K562 (cell line): ENCODE measurements around the gene CENPP. TPM values are rescaled to one million over a fixed set of nuclear protein-coding genes. Genes with fewer than 3 reads are reported as not detected.

Experiments used
- ATAC-seq: fragments of 200-7000 bp; cut with Tn5 transposase; 3 replicates; pipeline ENCODE4 v1.9.1; 2020; ENCODE audit warnings: moderate library complexity
- BruUV-seq: library from RNA; stranded (reverse); fragments of 400-500 nt; replicated peaks from 2 replicates; lab custom pipeline; 2021; lab: Mats Ljungman, UMichigan
- CTCF ChIA-PET: fragments of 300-600 bp; formaldehyde crosslinking; extraction: SDS; loops from one replicate; lab custom pipeline; 2021; ENCODE audit warnings: low intra/inter-chr PET ratio; lab: Yijun Ruan, JAX
- POLR2A ChIA-PET: fragments of 300-600, 350-650 bp; sonication (Branson Sonifier 250); formaldehyde crosslinking; extraction: SDS; loops from one replicate; lab custom pipeline; 2021; ENCODE audit warnings: antibody characterized with exemption, inconsistent platforms; lab: Yijun Ruan, JAX
- DNase-seq, 4 experiments: peaks; one replicate each; pipeline versions ENCODE4 v3.0.0 to v3.0.0-alpha.2; 2011 to 2018; ENCODE audit warnings: low spot score in 3 of 4, mixed read lengths in 3 of 4; ENCODE audit errors: extremely low read depth in 1 of 4
- FAIRE-seq: peaks from 2 replicates; lab custom pipeline; 2011; peaks lifted over from hg19 to GRCh38; lab: Jason Lieb, UNC
- H2AFZ ChIP-seq: 2 replicates; pipeline ENCODE4 v1.6.0; 2011; ENCODE audit warnings: low read depth, low read length, control low read depth, inconsistent platforms
- H3K27ac ChIP-seq: fragments of 200-600 bp; 3 replicates; pipeline ENCODE4 v1.8.0; 2011; ENCODE audit warnings: low read depth, mild to moderate bottlenecking, control low read depth, inconsistent platforms, low read length, moderate library complexity, mixed read lengths; ENCODE audit errors: extremely low read depth
- H3K27me3 ChIP-seq, 2 experiments: fragments of 300-600 bp in 1 of 2; 2 replicates in 1 of 2; 3 replicates in 1 of 2; pipeline versions ENCODE4 v1.6.0 to v1.8.0; 2011; ENCODE audit warnings: inconsistent platforms in 2 of 2, low read length in 2 of 2, mild to moderate bottlenecking in 1 of 2, mixed read lengths in 1 of 2, moderate library complexity in 1 of 2; ENCODE audit not compliant: control insufficient read depth in 2 of 2, insufficient read depth in 2 of 2
- H3K36me3 ChIP-seq: fragments of 300-600 bp; 3 replicates; pipeline ENCODE4 v1.8.0; 2011; ENCODE audit warnings: mild to moderate bottlenecking, low read length, inconsistent platforms; ENCODE audit not compliant: control insufficient read depth, insufficient read depth
- H3K4me1 ChIP-seq, 2 experiments: fragments of 200-600 bp in 1 of 2; replicated peaks in 1 of 2; 2 replicates in 1 of 2; 3 replicates in 1 of 2; pipeline versions ENCODE4 v1.5.1 to v1.8.0; 2011; ENCODE audit warnings: inconsistent platforms in 2 of 2, low read length in 2 of 2, mild to moderate bottlenecking in 1 of 2, mixed read lengths in 1 of 2, moderate library complexity in 1 of 2; ENCODE audit not compliant: control insufficient read depth in 2 of 2, insufficient read depth in 2 of 2
- H3K4me2 ChIP-seq: 2 replicates; pipeline ENCODE4 v1.6.1; 2011; ENCODE audit warnings: low read length, control low read depth, inconsistent platforms, mixed read lengths; ENCODE audit not compliant: insufficient read depth
- H3K4me3 ChIP-seq: fragments of 200-600 bp; sonication (generic), shearing (Covaris generic); 2 replicates; pipeline ENCODE4 v1.5.1; 2016; ENCODE audit warnings: control low read depth, inconsistent platforms
- H3K79me2 ChIP-seq: fragments of 200-600 bp; 3 replicates; pipeline ENCODE4 v1.8.0; 2011; ENCODE audit warnings: low read length, inconsistent platforms; ENCODE audit not compliant: control insufficient read depth, insufficient read depth
- H3K9ac ChIP-seq, 2 experiments: 2 replicates each; pipeline versions ENCODE4 v1.6.0 to v1.6.1; 2011; ENCODE audit warnings: low read depth in 2 of 2, low read length in 2 of 2, control low read depth in 1 of 2, inconsistent platforms in 1 of 2, mild to moderate bottlenecking in 1 of 2, mixed read lengths in 1 of 2; ENCODE audit not compliant: insufficient read depth in 1 of 2
- H3K9me1 ChIP-seq: one replicate; pipeline ENCODE4 v1.6.0; 2011; ENCODE audit warnings: inconsistent platforms, mild to moderate bottlenecking, low read length, moderate library complexity; ENCODE audit not compliant: control insufficient read depth, insufficient read depth
- H3K9me3 ChIP-seq: replicated peaks from 2 replicates; pipeline ENCODE4 v1.5.1; 2011; ENCODE audit warnings: low read depth, low read length, inconsistent platforms; ENCODE audit not compliant: control insufficient read depth, insufficient read depth
- H4K20me1 ChIP-seq: replicated peaks from 2 replicates; pipeline ENCODE4 v1.6.1; 2011; ENCODE audit warnings: low read length, inconsistent platforms, mixed read lengths; ENCODE audit not compliant: control insufficient read depth, insufficient read depth
- BCOR ChIP-seq: fragments of 450-650 bp; IDR thresholded peaks from 2 replicates; pipeline ENCODE4 v1.6.1; 2016
- CEBPB ChIP-seq: fragments of 450-650 bp; IDR thresholded peaks from 2 replicates; pipeline ENCODE4 v1.6.1; 2016; ENCODE audit warnings: missing genetic modification characterization, missing compliant biosample characterization
- CEBPG ChIP-seq, 3 experiments: fragments of 200-800 bp in 1 of 3; sonication (Bioruptor generic) in 1 of 3; sonication (generic) in 1 of 3; formaldehyde crosslinking in 1 of 3; IDR thresholded peaks in 2 of 3; conservative IDR thresholded peaks in 1 of 3; 2 replicates each; pipeline versions ENCODE4 v1.6.1 to v1.8.0; 2016 to 2022; ENCODE audit warnings: missing compliant biosample characterization in 2 of 3, missing genetic modification characterization in 2 of 3, mild to moderate bottlenecking in 1 of 3, missing genetic modification reagents in 1 of 3
- E2F1 ChIP-seq: sonication (generic); formaldehyde crosslinking; IDR thresholded peaks from 2 replicates; pipeline ENCODE4 v1.8.1; 2023; ENCODE audit warnings: mild to moderate bottlenecking, missing genetic modification reagents, moderate library complexity
- HEY1 ChIP-seq: fragments of 250-450 bp; sonication (Bioruptor Pico); IDR thresholded peaks from 2 replicates; pipeline ENCODE4 v1.5.0; 2020; ENCODE audit warnings: mild to moderate bottlenecking, moderate library complexity, borderline replicate concordance
- KLF1 ChIP-seq: fragments of 450-650 bp; IDR thresholded peaks from 2 replicates; pipeline ENCODE4 v1.6.1; 2016; ENCODE audit warnings: missing genetic modification characterization, missing compliant biosample characterization
- MIER1 ChIP-seq: fragments of 450-650 bp; IDR thresholded peaks from 2 replicates; pipeline ENCODE4 v1.6.1; 2016; ENCODE audit warnings: antibody characterized with exemption, mild to moderate bottlenecking, low read depth
- NFATC3 ChIP-seq: fragments of 450-650 bp; IDR thresholded peaks from 2 replicates; pipeline ENCODE4 v1.6.1; 2017; ENCODE audit warnings: mild to moderate bottlenecking
- PTTG1 ChIP-seq: fragments of 450-650 bp; IDR thresholded peaks from 2 replicates; pipeline ENCODE4 v1.6.1; 2016; ENCODE audit warnings: low read depth, mild to moderate bottlenecking, missing genetic modification characterization, missing compliant biosample characterization
- SAFB2 ChIP-seq: fragments of 200-400 bp; formaldehyde crosslinking; IDR thresholded peaks from 2 replicates; pipeline ENCODE4 v1.6.1; 2018; ENCODE audit warnings: borderline replicate concordance, low read length, low read depth, moderate library complexity; ENCODE audit not compliant: severe bottlenecking
- SMAD1 ChIP-seq: fragments of 150-350 bp; IDR thresholded peaks from 2 replicates; pipeline ENCODE4 v1.6.1; 2014; ENCODE audit warnings: low read length, low read depth; ENCODE audit not compliant: partially characterized antibody
- TEAD4 ChIP-seq, 2 experiments: sonication (generic) in 1 of 2; formaldehyde crosslinking in 1 of 2; IDR thresholded peaks; 2 replicates each; pipeline versions ENCODE4 v1.6.1 to v1.8.0; 2012 to 2022; ENCODE audit warnings: borderline replicate concordance in 1 of 2, inconsistent platforms in 1 of 2, low read length in 1 of 2, mild to moderate bottlenecking in 1 of 2, missing genetic modification reagents in 1 of 2
- WGBS: fragments of 100-300 bp; shearing (Covaris generic); methylation state at CpG from one replicate; pipeline ENCODE4 v1.1.6; 2016; ENCODE audit warnings: low coverage, mixed read lengths; ENCODE audit not compliant: insufficient coverage; ENCODE audit errors: missing lambda C conversion rate; 5-methylcytosine and 5-hydroxymethylcytosine counted together
- in situ Hi-C: fragments of 300-500 bp; cut with MboI; formaldehyde crosslinking; loops from 4 replicates; pipeline ENCODE4 v1.15.0; 2018; ENCODE audit warnings: inconsistent platforms, mixed read lengths
- intact Hi-C: fragments of 100-400 bp; cut with micrococcal nuclease; formaldehyde crosslinking; loops from 2 replicates; pipeline ENCODE4 v1.14.2; 2022
- polyA plus RNA-seq, 8 experiments: library from polyadenylated mRNA; depleted of rRNA in 4 of 8; stranded (reverse) in 5 of 8; unstranded in 3 of 8; fragments of >200 nt; fragmentation: Nextera tagmentation in 2 of 8; fragmentation: Illumina TruSeq in 1 of 8; extraction: Ambion mirVana in 2 of 8; extraction: Trizol in 1 of 8; gene quantifications; 2 replicates each; pipeline versions ENCODE4 v1.2.1 to v1.2.3, GENCODE V29; 2011 to 2014; ENCODE audit warnings: inconsistent platforms in 1 of 8, missing spikeins in 1 of 8
- total RNA-seq, 7 experiments: library from RNA; depleted of rRNA in 6 of 7; stranded (reverse); fragments of >200 nt in 6 of 7; fragmentation: Illumina TruSeq in 2 of 7; extraction: Trizol in 2 of 7; gene quantifications; 2 replicates each; pipeline versions ENCODE4 v1.2.1 to v1.2.3, GENCODE V29; 2011 to 2021; ENCODE audit warnings: low replicate concordance in 1 of 7

The CENPP gene
- total and polyA plus RNA-seq, 9 of the 15 experiments (the other 6 are each of a cell fraction or from before 2014, with no cell fraction given) = 8.0 to 28.5 (median 17.9) TPM

DNA sequence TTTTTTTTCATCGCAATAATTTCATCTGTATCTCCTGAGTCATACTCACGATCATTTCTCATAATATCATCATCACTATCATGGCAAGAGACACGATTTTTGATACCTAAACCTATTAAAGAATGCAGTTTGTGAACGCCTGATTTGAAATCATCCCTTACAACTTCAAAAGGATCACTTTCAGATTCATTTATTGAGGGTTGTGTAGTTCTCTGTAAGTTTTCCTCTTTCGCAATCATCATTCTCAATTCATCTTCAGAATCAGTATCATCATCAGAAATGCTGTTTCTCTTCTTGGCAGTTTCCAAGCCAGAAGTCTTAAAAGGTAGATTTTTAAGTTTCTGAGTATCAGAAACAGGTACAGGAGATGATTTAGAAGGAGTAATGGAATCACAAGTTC, 10.3 kb upstream of the CENPP start:
- ChIA-PET POLR2A (no interaction called here), CTCF (no interaction called here)
- Histone ChIP-seq H2AFZ (no peak overlapping the region), H3K9me3 (no peaks in the 10 kb centered on the region), H4K20me1 (no peaks in the 10 kb centered on the region; the same call in 1 of the 2 replicates), H3K27ac (no peak overlapping the region), H3K36me3 (peaks cover 92% of the 10 kb centered on the region), H3K4me3 (no peak overlapping the region), H3K4me1 (peaks cover 0 to 10% of the 10 kb centered on the region in 2 experiments; a peak in 3 of 5 replicates), H3K27me3 (no peaks in the 10 kb centered on the region), H3K9me1 (no peaks in the 10 kb centered on the region), H3K4me2 (no peak overlapping the region), H3K79me2 (peaks cover 33% of the 10 kb centered on the region), H3K9ac (no peak overlapping the region)
- no peak for ATAC-seq
- WGBS = 93% methylated on average over 5 of the region's 5 CpGs
- no peak for FAIRE-seq
- in situ Hi-C loops = no loop called here
- no peak for DNase-seq
- no peak for TF ChIP-seq CEBPG (CRISPR knock-in tag; IDR thresholded peaks at IDR 0.05)
- TF ChIP-seq CEBPG (tag; conservative IDR thresholded peaks at IDR 0.05 in 1 of 2, IDR thresholded peaks at IDR 0.05 in 1 of 2) = peak; percentile 10 to 49; a peak in 2 of 4 replicates
- no peak for TF ChIP-seq MIER1
- TF ChIP-seq KLF1 = no peak
- TF ChIP-seq CEBPB (tag) = peak; percentile 68
- TF ChIP-seq SAFB2 = no peak
- TF ChIP-seq NFATC3 = no peak
- no peak for TF ChIP-seq PTTG1 (tag)
- no peak for TF ChIP-seq SMAD1
- TF ChIP-seq TEAD4 (IDR thresholded peaks at IDR 0.05; ENCODE audit: low read length) = no peak
- TF ChIP-seq TEAD4 (CRISPR knock-in tag; IDR thresholded peaks at IDR 0.05; ENCODE audit: borderline replicate concordance) = no peak
- TF ChIP-seq E2F1 = no peak
- no peak for TF ChIP-seq HEY1 (CRISPR knock-in tag)
- TF ChIP-seq BCOR = no peak
- intact Hi-C loops = no loop called here
- no TSS peak for BruUV-seq
